HG03439 (cell line): ENCODE measurements around the gene MYO19.
A peak's percentile ranks its signal among the peaks of the same experiment; 100 is the strongest.
"Not testable (repeated sequence)": the region's sequence is repeated elsewhere in the genome, so short reads cannot be mapped to it uniquely, and the experiment has no call there.

Experiments
- ATAC-seq: cut with Tn5 transposase; IDR thresholded peaks from one replicate; pipeline ENCODE4 v1.9.1; 2021; ENCODE audit warnings: mild to moderate bottlenecking, moderate library complexity; ENCODE audit not compliant: unreplicated experiment

The MYO19 gene

DNA sequence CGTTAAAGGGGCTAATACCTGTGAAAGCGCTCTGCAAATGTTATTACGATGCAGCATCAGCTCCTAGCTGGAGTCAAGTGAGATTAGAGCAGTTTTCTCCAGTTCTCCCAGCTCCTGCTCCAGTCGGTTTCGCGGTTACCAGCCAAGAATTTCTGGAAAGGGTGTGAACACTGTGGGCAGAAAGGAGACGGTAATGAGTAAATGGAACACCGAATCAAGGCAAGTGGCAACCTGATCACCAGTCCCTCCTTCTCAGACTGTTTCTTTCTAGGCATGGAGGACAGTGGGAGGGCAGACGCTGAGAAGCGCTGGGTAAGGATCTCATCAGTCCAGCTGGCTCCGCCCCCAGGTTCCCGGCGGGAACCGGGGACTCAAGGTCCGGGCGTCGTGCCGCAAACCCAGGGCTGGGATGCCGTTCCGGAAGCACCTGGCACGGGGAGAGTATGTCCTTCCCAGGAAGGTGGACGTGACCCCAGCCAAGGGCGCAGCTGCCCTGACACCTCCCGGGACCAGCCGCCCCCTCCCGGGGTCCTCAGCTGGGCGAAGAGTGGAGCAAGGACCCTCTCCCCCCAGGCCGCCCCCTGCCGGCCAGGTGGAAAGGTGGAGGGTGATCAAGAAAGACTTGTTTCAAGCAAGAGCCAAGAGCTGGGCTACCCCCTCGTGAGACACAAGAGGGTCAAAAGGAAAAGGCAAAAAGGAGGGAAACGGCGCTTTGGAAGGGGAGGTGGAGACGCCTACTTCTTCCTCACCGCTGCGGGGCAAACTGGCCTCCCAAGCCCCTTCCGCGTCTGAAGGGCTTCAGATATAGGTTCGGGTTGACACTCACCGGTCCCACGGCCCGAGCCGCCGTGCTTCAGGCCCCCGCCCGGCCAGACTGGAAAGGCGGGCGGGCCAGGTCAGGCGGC, 481 bp downstream of the MYO19 start:
- peak; percentile 47 for ATAC-seq

DNA sequence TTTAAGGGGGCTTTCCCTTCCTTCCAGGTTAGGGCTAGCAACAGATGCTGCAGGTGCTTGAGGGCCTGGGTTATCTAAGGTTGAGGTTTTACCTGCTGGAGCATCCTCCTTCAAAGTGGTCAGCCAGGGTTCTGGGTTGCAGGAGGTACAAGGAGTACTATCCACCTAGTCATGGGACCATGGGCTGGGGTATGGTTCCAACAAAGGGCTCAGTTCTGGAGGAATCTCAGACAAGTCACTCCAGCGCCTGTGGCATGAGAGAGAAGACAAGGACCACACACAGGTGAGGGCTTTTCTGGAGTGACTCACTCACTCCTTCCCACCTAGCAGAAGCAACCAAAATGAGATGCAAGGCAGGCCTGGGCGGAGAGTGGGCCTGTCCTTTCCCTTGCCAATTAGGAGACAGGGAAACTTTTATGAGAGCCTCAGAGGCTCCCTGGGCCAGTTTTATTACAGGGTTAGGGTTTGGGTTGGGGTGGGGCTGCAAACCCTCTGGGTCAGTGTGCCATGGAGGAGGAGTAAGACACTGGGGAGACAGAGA, 2.2 kb downstream of the MYO19 start:
- ATAC-seq, result no peak

DNA sequence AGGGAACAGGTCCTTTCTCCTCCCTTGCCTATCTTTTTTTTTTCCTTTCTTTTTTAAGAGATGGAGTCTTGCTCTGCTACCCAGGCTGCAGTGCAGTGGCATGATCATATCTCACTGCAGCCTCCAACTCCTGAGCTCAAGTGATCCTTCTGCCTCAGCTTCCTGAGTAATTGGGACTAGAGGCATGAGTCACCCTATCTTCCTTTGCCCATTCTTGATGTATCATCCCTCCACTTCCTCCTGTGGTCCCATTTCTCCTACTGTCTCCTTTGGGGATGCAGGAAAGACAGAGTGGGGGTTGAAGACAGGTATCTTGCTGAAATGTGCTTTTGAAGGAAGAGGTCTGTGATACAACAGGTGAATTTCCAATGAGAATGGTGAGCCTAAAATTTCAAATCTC, 5.5 kb downstream of the MYO19 start:
- no peak for ATAC-seq

- ATAC-seq, result no peak
Measured at GRCh38 chr17:36527621-36528250, 6.9 kb downstream of the MYO19 start.

DNA sequence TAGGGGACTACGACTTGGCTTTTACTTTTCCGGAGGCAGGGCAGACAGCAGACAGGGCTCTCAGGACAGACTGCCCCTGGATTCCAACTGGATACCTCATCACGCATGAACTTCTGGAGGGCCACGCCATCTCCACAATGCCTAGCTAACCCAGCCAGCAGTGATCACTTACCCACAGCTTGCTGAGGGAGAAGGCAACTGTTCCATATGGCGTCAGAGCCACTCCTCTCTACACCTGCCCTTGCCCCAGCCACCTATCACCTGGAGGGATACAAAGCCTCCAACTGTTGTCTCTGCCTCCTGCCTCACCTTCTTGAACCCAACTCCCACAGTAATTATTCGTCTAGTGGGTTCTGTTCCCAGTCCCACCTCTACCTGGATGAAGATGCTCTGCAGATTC, 8.8 kb downstream of the MYO19 start:
- ATAC-seq, result no peak

DNA sequence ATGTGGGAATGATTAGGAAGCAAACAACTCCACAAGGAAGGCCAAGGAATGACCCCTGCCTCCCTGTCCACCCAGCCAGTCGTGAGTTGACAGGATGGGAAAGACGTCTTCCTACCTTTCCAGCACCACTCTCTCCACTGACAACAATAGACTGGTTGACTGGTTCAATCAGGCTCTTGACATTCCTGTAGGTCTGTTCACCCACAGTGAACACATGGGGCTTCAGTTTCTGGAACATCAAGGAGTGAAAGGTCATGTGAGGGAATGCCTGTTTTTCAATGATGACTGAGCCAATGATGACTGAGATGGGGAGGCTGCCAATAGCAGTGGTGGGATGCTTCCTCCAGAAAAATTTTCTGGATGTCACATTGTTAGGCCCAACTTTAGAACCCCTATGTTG, 9.6 kb downstream of the MYO19 start:
- ATAC-seq, result no peak

DNA sequence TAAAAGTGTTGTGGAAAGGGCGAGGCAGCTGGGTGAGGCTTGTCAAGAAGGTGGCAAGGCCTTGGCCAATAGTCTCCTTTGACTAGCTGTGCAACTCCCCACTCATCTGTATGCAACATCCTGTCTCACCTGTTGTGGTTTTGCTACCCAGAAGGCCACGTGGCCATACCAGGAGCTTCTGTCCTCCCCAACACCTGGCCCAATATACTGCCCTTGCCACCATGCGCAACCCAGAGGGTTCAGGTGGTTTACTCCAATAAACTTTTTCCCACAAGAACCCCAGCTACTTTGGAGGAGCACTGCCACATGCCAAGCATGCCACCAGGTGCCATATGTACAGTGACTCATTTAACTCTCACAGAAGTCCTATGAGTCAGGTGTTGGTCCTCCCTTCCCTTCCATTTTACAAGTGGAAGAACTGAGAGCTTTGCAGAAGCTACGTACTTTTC, 10.2 kb downstream of the MYO19 start:
- ATAC-seq, result no peak

- ATAC-seq, result no peak
Measured at GRCh38 chr17:36523113-36523512, 11.6 kb downstream of the MYO19 start.

- no peak for ATAC-seq
Measured at GRCh38 chr17:36515837-36516236, 18.8 kb downstream of the MYO19 start.

DNA sequence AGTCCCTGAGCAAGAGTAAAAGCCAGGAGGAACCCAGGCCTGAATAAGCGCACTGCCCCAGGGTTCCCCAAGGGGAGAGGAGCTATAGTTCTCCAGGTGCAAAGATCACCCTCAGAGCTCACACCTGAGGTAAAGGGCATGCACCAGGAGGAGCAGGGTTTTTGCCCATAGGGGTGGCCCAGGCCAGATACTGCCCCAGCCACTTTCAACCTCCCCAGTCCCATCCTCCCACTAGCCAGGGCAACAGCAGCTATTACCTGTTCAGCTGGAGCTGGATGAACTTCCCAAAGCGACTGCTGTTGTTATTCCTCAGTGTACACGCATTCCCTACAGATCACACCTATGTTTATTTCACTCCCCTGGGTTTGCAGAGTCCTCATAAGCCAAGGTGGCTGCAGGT, 19.8 kb downstream of the MYO19 start:
- ATAC-seq, result no peak

- no peak for ATAC-seq
Measured at GRCh38 chr17:36512641-36513040, 22.0 kb downstream of the MYO19 start.

GRCh38 chr17:36511216-36511615, 23.5 kb downstream of the MYO19 start:
- no peak for ATAC-seq

DNA sequence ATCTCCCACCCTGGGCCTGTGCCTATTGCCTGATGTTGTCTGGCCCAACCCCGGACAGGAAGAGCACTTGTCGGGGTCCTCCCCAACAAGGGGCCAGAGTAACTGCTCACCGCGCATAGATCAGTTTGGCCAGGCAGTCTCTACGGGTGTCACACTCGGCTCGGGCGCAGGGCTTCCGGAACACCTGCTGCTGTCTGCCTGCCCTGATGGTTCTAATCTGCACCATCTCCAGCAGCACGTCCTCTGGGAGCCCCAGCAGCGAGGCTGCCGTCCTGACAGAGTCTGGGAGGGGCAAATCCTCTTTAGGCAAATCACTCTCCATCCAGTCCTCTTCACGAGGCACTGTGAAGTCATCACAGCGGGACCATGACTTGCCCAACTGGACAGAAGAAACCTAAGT, 24.0 kb downstream of the MYO19 start:
- no peak for ATAC-seq

- no peak for ATAC-seq
Measured at GRCh38 chr17:36509272-36509985, 25.2 kb downstream of the MYO19 start.

DNA sequence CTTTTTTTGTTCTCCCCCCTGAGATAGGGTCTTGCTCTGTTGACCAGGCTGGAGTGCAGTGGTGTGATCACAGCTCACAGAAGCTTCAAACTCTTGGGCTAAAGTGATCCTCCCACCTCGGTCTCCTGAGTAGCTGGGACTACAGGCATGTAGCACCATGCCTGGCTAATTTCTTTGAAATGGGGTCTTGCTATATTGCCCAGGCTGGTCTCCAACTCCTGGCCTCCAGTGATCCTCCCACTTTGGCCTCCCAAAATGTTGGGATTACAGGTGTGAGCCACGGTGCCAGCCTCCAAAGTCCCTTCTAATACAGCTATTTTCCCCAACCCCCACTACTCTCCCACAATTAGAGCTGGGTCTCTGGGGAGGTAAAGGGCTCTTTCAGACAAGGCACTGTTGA, 26.2 kb downstream of the MYO19 start:
- ATAC-seq, result not testable (repeated sequence)

GRCh38 chr17:36507266-36507665, 27.4 kb downstream of the MYO19 start:
- ATAC-seq, result no peak

DNA sequence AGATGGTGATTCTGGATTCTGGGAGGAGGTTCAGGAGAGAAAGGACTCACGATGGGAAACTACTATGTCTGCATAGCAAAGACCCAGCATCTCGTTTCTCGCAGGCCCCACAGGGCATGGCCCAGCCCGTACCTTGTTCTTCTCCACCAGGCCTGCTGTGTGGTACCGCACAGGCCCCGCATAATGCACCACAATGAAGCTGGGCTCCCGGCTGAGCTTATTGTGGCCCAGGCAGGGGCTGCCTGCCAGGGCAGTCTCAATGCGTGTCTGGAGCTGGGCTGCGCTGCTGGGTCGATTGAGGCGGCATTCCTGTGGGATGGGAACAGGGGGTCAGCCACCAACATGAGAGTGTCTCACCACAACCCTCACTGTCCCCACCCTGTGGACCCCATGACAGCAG, 27.8 kb downstream of the MYO19 start:
- ATAC-seq, result no peak

DNA sequence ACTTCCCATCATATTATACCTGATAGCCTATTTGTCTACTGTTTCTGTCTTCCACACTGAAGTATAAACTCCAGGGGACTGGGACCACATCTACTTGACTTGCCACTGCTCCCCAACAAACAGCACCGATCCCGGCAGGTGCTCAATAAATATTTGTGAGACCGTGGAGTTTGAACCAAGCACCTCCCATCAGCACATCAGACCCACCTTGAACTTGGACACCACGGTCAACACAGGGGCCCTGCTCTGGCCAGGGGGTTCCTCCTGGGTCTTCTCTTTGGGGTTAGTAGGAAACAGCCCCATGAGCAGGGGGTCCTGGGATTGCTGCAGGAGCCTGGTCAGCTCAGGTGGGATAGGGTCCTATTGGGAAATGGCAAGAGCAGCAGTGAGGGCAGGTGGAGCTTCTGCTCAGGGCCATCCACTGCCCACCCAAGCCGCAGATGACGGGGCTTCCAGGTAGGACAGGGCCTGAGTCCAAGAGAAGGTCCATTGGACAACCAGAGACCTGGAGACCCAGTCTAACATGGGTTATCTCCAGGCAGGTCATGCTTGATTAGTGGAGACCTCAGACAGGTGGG, 28.3 kb downstream of the MYO19 start:
- ATAC-seq, result no peak

GRCh38 chr17:36505171-36505570, 29.5 kb downstream of the MYO19 start:
- ATAC-seq, result no peak

GRCh38 chr17:36504156-36504545, 30.5 kb downstream of the MYO19 start:
- ATAC-seq, result no peak
